ENCODE measurements around the gene PIK3R3. TPM values are rescaled to one million over a fixed set of nuclear protein-coding genes. Genes with fewer than 3 reads are reported as not detected.

Gene PIK3R3
- total RNA-seq, 1 donor, result 6.1 TPM

DNA sequence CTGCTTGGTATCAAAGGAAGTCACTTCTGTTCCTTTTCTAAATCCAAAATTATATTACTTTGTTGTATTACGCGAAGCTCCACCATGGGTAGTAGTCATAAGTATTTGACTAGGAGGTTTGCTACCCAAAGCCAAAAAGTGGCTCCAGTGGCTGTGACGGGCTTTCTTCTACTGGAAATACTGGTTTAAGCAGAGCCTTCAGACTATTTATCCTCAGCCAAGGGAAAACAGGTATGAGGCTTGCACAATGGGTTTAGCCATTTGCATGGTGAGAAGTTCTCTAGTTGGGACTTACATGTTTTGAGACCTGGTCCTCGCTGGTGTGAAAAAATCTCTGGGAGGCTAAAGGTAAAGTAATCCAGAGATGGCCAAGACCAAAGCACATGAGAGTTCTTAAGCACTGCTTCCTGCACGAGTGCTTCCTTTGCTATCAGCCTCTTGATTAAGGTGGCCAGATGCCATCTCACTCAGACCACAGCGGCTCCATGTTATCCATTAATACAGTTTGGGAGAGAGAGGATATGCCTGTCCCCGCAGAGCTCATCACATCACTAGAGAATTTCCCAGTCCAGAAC is 121.2 kb downstream of the PIK3R3 start:
- no peak overlapping the region for H3K4me3 ChIP-seq (ENCODE audit: low read depth, low read length)
- DNase-seq (ENCODE audit: low read depth), result no peak
- TF ChIP-seq, protein P1, sequence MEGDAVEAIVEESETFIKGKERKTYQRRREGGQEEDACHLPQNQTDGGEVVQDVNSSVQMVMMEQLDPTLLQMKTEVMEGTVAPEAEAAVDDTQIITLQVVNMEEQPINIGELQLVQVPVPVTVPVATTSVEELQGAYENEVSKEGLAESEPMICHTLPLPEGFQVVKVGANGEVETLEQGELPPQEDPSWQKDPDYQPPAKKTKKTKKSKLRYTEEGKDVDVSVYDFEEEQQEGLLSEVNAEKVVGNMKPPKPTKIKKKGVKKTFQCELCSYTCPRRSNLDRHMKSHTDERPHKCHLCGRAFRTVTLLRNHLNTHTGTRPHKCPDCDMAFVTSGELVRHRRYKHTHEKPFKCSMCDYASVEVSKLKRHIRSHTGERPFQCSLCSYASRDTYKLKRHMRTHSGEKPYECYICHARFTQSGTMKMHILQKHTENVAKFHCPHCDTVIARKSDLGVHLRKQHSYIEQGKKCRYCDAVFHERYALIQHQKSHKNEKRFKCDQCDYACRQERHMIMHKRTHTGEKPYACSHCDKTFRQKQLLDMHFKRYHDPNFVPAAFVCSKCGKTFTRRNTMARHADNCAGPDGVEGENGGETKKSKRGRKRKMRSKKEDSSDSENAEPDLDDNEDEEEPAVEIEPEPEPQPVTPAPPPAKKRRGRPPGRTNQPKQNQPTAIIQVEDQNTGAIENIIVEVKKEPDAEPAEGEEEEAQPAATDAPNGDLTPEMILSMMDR (IDR thresholded peaks at IDR 0.05; ENCODE audit: insufficient read depth, low read length), result no peak

DNA sequence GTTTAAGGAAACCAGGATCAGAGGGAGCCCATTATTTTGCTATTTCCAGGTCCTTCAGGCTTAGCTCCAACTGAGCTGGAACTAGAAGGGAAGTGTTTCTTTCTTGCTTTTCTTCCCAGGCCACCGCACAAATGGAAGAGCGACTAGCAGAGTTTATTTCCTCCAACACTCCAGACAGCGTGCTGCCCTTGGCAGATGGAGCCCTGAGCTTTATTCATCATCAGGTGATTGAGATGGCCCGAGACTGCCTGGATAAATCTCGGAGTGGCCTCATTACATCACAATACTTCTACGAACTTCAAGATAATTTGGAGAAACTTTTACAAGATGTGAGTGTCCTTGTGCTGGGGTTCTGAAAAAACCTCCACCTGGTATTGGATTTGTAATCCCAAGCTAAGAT is 121.8 kb downstream of the PIK3R3 start:
- TF ChIP-seq, protein P1 (IDR thresholded peaks at IDR 0.05; ENCODE audit: insufficient read depth, low read length), result no peak
- no peak overlapping the region for H3K4me3 ChIP-seq (ENCODE audit: low read depth, low read length)
- DNase-seq (ENCODE audit: low read depth), result no peak

DNA sequence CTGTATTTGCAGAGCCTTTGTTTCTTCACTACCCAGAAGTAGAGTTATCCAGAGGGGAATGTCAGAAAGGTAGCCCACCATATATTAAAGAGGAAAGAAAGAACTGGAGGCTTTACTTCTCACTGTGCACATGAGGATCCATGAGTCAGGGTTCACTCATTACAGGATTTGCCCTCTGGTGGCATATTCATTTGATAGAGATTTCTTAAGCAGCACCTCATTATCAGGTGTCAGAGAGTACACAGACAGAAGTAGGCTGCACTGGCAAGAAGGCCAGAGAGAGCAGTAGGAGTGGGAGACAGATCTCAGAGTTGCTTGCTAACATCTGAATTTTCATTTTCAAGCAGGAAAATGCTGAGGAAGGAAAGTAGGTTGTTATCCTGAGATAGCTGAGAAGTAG is 123.8 kb downstream of the PIK3R3 start:
- DNase-seq (ENCODE audit: low read depth), result no peak
- TF ChIP-seq, protein P1 (IDR thresholded peaks at IDR 0.05; ENCODE audit: insufficient read depth, low read length), result no peak
- no peak overlapping the region for H3K4me3 ChIP-seq (ENCODE audit: low read depth, low read length)

DNA sequence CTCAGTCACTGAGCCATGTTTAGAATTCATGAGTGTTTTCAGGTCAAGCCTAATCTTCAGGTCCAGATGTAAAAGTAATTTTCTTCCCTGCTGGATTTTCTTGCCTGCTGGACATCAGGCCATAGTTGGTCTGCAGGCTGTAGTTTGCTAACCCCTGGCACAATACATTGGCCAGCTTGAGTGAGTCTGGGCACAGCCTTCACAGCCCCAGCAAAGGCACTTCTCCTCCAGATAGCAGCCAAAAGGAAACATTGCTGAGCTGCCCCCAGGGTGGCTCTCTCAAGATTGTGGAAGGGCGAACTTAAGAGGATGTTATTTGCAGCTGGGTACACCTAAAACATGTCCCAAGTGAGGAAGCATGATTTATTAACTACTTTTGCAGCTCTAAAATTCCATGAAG is 126.8 kb downstream of the PIK3R3 start:
- H3K4me3 ChIP-seq (ENCODE audit: low read depth, low read length), result no peak overlapping the region
- no peak for DNase-seq (ENCODE audit: low read depth)
- TF ChIP-seq, protein P1 (IDR thresholded peaks at IDR 0.05; ENCODE audit: insufficient read depth, low read length), result no peak

DNA sequence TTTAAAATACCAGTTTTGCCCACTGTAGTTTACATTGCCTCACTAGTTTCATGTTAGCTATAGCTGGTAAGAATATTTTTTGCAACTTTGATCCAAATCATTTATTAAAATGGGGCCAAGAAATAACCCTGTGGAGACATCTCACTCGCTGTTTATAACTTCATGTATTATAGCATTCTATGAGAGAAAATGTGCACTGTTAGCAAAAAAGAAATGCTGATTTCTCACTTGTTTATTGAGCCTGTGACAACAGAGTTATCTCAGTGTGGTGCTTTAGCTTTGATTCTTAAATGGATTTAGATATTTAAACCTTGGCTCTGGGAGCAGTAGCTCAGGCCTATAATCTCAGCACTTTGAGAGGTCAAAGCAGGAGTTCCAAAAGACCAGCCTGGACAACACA is 127.9 kb downstream of the PIK3R3 start:
- no peak for DNase-seq (ENCODE audit: low read depth)
- no peak overlapping the region for H3K4me3 ChIP-seq (ENCODE audit: low read depth, low read length)
- TF ChIP-seq, protein P1 (IDR thresholded peaks at IDR 0.05; ENCODE audit: insufficient read depth, low read length), result no peak

DNA sequence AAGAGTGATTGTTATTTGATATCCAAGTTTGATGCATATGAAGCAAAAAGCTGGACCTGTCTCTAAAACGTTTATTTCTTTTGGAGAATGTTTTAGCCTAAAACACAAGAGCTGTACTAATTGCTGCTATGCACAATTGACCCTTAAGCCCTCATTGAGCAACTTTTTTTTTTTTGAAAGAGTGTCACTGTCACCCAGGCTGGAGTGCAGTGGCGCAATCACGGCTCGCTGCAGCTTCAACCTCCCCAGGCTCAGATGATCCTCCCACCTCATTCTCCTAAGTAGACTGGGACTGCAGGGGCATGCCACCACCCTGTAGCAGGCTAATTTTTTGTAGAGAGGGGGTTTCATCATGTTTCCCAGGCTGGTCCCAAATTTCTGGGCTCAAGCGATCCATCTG is 129.1 kb downstream of the PIK3R3 start:
- DNase-seq (ENCODE audit: low read depth), result no peak
- TF ChIP-seq, protein P1 (IDR thresholded peaks at IDR 0.05; ENCODE audit: insufficient read depth, low read length), result no peak
- H3K4me3 ChIP-seq (ENCODE audit: low read depth, low read length), result no peak overlapping the region

DNA sequence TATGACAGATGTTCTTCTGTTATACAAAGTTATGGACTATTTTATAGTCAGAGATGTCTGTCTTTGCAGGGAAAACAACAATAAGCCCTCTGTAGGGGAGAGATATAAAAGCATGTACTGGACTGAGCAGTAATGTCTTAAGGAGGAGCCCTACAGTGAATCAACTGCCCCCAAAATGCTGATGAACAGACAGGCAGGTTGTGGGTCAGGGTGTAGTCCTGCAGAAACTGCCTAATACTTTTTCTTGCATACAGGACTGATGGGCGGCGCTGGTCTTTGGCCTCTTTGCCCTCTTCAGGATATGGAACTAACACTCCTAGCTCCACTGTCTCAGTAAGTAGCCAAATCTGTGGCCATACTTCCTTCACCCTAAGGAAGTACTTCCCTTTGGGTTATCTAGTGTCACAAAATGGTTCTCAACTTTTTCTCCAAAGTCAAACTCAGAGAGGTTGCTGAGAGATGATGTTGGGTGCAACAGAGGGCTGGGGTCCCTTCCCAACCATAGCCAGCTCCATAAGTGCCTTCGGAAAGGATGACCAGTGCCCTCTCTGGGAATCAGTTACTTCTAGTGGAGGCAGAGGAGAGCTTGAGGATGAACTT is 129.8 kb downstream of the PIK3R3 start:
- DNase-seq (ENCODE audit: low read depth), result no peak
- TF ChIP-seq, protein P1 (IDR thresholded peaks at IDR 0.05; ENCODE audit: insufficient read depth, low read length), result no peak

More for the DNA sequence above, 129.8 kb downstream of the PIK3R3 start:
- no peak overlapping the region for H3K4me3 ChIP-seq (ENCODE audit: low read depth, low read length)
